ENCODE results near the gene SPEG. TPM values are rescaled to one million over a fixed set of nuclear protein-coding genes. Genes with fewer than 3 reads are reported as not detected.

SPEG gene
- total RNA-seq, 1 experiment from 2014 or later: 2.5 TPM

DNA sequence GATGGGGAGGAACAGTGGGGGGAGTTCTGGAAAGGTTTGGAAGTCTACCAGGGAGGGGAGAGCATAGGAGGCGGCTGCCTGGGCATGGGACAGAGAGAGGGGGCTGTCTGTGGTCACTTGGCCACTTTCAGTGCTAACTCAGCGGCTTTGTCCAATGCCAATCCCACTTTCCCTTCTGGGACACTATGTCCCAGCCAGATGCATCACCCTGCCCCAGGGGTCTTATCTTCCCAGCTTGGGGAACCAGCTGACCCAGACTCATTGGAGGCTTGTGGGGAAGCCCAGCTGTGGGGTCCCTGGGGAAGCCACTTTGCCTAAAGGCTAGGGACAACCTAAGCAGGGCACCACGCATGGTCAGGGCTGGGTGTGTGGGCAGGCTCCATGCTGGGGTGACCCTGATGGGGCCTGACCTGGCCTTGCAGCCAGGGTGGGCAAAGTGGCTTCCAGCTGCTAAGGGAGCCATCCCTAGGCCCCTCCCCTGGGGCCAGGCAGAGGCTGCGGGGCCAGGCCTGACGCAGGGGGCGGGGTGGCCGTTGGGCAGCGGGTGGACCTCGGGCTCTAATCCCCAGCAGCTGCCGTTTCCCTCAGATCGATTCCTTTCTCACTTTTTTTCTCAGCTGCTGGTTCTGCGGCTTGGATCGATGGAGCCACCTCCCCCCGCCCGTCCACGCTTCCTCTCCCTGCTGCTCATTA, 78.0 kb downstream of the SPEG start:
- DNase-seq (ENCODE audit: low spot score): no peak

DNA sequence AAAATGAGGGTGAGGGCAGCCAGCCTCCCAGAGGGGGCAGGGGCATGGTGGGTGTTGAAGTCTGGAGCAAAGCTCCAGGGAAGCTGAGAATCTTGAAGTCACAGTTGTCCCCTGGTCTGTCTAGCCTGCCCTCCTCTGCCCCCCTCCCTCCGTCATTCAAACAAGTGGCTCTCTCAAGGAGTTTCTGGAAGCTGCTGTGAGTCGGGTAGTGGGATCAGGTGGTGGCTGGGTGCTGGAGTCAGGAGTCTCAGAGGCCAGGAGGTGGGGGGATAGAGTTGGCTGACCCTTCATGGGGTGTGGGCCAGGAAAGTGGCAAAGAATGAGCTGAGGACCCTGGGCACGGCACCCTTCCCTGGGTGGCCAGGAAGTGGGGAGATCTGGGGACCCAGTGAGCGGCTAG, 79.1 kb downstream of the SPEG start:
- DNase-seq (ENCODE audit: low spot score): no peak

DNA sequence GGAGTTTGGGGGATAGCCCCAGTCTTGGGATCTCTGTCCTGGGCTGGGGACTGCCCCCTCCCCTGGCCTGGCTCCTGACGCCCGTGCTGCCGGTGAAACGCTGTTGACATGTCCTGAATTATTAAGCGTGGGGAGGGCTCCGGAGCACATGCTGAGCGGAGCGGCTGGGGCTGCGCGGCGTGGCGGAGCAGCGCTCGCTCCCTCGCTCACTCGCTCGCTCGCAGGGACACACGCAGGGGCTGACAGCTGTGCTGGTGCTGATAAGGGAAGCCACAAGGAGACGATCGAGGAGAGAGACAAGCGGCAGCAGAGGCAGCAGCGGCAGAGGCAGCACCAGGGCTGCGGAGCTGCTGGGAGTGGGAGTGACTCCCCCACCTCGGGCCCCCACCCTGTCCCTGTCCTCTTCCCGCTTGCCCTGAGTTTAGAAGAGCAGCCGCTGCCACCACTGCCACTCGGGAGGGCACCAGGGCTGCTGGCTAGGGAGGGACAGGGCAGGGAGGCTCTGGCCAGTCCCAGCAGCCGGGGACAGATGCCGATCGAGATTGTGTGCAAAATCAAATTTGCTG, 79.6 kb downstream of the SPEG start, which contains the start of gene ASIC4:
ASIC4 (plus strand) TSS at position 287 of the 566 bp plus-strand sequence; CDS start at position 530, 243 bp downstream.
- DNase-seq (ENCODE audit: low spot score): no peak

DNA sequence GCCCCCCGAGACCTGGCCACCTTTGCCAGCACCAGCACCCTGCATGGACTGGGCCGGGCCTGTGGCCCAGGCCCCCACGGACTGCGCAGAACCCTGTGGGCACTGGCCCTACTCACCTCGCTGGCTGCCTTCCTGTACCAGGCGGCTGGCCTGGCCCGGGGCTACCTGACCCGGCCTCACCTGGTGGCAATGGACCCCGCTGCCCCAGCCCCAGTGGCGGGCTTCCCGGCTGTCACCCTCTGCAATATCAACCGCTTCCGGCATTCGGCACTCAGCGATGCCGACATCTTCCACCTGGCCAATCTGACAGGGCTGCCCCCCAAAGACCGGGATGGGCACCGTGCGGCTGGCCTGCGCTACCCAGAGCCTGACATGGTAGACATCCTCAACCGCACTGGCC, 80.2 kb downstream of the SPEG start:
- DNase-seq (ENCODE audit: low spot score): no peak

DNA sequence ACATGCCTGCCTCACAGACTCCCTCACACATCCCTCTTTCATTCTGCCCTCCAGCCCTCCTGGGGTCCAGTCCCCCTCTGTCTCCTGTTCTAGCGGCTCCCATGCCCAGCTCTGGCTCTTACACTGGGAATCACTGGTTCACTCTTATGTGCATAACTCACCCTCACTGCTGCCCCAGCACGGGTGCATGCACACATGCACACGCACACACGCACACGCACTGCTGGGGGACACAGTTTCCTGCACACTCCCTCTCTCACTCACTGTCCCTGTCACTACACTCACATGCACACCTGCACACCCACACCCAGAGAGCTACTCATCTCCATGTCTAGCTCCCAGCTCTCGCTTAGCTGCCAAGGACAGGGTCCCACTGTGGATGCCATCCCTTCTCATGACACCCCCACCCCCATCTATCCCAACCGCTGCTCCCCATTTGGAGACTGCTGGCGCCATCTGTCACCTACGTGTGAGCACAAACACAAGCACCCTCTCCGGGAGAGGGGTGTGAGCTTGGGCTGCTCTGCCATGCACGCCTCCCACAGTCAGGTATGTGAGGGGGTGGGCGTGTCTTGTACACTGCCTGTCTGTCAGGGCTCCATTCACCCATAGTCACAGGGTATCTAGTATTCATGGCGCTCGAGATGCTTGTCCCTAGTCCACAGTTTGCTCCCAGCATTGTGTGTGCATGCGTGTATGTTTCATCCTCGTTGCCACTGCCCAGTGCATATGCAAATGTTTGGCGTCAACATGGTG, 81.4 kb downstream of the SPEG start:
- no peak for DNase-seq (ENCODE audit: low spot score)

DNA sequence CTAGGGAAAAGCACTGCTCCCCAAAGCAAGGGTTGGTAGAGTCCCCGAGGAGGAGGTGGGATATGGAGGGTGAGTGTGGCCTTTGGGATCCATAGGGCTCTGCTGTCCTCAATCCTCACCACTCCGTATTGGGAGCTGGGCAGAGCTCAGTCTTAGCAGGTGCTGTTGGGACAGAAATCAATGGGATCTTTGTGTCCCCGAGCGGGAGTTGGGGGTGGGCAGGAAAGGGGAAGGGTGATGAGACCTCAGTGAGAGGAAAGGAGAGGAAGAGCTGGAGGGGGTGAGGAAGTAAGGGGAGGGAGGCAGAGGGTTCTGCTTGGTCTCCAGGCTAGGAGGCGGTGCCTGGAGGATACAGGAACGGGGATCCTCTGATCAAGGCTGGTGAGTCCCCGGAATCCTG, 82.2 kb downstream of the SPEG start:
- no peak for DNase-seq (ENCODE audit: low spot score)

DNA sequence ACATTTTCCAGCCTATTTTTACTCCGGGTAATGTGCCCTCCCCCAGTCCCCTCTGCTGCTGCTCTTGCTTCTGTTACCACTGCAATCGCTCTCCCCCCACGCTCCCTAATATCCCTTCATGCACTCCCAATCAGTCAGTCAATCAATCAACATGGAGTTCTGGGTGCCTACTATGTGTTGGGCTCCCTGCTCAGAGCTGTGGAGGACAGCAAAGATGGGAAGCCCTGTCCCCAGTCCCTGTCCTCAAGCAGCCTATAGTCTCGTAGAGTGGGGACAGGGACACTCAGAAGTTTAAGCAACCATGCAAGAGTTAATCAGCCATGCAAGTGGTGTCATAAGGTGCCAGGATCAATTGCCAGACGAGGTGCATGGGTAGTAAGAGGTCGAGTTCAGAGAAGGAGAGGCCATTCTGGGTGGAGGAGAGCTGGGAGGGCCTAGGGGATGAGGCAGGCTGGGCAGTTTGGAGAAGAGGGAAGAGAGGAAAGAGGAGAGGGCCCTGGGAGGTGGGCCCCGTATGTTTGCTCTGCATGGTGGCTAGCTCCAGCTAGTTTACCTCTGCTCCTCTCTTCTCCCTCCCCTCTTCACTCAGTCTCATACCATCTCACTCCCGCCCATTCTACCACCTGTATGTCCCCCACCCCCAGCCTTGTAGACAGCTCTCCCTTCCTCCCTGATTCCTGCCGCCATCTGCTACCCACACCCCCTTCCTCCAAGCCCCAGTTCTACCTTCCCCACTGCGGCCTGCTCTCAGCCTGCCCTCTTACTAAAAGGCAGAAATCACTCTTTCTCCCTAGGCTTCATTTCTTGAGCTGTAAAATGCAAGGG, 83.5 kb downstream of the SPEG start:
- DNase-seq (ENCODE audit: low spot score): no peak

DNA sequence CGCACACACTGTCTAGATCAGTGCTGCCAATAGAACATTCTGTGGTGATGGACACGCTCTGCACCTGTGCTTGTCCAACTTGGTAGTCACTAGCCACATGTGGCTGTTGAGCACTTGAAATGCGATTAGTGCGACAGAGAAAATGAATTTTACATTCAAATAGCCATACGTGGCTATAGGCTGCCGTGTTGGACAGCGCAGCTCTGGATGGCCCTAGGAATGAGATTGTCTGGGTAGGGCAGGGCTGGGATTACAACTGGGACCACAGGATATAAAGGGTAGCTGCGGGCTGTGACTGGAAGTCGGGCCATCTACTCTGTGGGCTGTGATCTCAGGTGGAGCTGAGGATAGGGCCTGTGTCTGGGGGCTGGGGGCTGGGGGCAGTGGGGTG, 84.9 kb downstream of the SPEG start:
- DNase-seq (ENCODE audit: low spot score): no peak

DNA sequence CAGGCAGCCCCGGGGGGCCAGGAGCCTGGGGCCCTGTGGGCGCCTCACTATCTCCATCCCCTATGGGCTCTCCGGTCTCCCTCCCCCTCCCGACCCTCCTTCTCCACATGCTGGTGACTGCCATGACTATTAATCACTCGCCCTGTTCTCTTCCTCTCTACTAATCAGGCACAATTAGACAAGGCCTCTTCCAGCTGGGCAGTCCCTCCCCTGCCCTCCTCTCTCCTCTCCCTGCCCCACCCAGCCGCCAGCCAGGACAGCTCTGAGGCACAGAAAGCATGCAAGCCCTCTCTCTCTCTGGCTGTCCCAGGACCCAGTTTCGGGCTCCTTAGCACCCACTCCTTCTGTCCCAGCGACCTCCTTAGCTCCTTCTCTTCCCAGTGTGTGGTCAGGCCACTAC, 85.4 kb downstream of the SPEG start:
- no peak for DNase-seq (ENCODE audit: low spot score)

DNA sequence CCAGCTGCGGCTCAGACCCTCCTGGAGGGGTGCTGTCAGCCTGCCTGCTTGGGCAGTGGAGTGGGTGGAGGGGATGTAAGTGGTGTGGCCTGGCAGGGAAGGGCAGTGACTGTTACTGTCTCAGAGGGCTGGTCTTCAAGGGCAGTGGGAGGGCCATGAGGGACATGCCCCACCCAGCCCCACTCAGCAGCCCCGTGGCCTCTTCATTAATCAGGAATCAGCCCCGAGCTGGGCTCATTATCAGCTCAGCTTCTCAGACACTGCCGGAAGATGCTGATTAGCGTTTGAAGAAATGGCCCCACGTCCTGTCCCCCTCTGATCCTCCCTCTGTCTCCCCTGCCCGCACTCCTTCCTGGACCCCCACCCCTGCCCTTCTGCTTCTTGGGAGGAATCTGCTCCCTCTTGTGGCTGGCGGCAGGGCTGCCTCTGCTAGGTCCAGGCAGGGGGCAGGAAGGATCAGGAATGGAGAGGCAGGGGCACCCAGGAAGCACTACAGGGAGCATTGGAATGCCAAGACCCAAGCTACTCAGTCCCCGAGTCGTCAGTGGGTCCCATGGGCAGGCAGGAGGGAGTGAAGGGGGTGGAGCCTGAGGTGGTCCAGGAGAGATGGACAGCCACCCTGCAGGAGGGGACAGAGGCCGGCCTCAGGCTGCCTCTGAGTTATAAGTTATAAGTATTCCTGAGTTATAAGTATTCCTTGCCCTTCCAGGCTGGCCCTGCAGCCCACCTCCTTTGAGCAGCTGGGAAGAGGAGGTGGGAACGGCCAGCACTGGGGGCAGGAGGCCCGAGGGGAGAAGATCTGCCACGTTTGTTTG, 86.6 kb downstream of the SPEG start:
- DNase-seq (ENCODE audit: low spot score): peak; percentile 52

DNA sequence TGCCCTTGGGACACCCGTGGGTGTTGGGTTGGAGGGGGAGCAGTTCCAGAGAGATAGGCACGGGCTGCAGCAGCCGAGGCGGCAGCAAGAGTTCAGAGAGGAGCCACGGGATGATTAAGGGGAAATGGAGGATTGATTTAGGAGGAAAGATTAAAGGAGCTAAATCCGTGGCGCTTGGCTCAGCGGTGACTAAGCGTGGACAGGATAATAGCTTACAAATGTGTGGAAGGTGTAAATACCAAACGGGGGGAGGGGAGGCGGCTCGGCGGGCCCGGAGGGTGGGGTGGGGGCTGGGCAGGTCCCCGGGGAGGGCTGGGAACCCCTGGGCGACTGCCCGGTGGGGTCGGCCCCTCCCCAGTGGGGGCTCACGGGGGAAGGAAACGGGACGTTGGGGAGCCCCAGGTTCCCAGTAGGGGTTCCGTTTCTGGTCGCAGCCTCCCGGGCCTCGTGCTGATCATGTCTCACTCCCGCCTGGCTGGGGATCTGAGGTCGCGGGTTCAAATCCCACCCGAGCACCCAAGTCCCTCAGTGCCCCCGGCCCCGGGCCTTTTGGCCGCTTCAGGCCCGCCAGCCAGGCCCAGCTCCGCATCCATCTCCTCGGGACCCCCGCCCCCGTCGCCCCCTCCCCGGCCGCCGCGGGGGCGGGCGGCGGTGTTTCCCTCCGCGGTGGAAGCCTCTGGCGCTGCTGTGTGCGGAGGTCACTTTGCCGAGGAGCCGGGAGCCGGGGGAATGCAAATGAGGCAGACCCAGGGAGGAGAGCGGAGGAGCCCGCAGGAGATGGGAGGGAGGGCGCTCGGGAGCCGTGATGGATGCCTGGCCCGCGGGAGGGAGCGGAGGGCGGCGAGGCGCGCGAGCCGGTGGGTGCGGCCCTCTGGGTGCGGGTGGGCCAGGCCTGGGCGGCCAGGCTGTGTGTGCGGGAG, 87.7 kb downstream of the SPEG start:
- peak; percentile 34 for DNase-seq (ENCODE audit: low spot score)

DNA sequence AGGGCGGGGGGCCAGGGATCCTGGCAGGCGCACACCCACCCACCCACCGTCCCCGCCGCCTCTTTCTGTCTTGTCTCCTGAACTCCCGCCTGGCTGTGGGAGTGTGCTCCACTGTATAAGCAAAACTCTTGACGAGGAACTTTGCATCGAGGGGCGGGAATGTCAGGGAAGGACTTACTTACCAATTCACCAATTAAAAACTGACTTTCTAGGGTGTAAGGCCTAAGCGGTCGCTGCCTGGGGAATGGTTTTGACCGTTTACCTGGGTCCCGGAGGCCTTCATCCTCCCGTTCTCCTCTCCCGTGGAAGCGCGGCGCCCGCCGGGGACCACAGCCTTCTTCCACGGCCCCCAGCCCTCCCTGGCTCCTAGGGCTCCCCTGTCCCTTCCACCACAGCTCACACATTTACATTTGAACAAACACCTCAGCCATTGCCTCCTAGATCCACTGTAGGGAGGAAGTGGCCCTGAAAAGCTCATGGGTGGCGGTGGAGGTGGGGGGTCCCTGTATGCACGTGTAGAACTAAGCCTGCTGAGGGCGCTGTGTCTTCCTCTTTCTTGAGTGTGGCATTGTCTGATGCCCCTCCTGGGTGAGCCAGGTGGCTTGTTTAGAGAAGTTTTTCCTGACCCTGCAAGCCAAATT, 88.5 kb downstream of the SPEG start:
- no peak for DNase-seq (ENCODE audit: low spot score)

DNA sequence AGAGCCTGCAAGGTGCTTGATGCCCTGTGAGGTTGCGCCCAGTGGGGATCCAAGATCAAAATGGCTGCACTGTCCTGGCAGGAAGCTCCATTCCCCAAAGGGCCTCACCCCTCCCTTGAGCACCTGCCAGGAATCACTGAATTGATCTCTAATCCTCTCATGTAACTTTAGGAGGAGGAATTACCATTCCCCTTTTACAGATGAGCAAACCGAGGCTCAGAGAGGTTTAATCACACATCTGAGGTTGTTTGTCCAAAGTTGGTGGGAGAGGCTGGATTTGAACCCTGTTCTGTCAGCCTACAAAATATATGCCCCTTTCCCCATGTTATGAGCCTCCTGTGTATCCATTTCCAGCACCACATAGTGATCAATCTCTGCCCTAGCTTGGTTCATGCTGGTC, 90.2 kb downstream of the SPEG start:
- no peak for DNase-seq (ENCODE audit: low spot score)

DNA sequence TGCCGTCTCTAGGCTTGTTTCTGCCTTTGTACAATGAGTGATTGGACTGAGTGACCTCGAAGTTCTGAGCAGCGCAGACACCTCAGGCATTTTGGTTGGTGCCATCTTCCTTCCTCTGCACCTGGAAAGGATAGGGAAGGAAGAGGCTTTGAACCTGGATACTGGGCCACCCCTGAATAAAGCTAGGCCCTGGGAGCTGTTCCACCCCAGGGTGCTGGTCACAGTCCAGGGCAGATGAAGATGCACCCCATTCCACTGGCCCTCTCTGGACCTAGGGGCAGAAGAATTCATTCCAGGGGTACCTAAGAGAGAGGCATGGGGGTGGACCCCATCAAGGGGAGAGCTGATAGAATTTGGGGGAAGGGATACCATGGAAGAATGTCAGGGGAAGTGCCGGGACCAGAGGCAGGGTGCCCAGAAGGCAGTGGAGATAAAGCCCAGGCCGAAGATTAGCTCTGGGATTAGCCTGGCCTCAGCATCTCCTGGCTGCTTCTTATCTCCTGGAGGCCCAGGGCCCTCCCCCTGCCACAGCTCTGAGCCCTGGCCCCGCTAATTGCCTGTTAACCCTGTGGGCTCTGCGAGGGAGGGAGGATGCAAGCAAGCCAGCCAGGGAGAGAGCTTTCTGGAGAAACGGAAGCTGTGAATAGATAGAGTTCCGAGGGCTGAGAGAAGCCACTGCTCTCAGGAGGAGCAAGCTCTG, 91.0 kb downstream of the SPEG start:
- DNase-seq (ENCODE audit: low spot score): no peak

DNA sequence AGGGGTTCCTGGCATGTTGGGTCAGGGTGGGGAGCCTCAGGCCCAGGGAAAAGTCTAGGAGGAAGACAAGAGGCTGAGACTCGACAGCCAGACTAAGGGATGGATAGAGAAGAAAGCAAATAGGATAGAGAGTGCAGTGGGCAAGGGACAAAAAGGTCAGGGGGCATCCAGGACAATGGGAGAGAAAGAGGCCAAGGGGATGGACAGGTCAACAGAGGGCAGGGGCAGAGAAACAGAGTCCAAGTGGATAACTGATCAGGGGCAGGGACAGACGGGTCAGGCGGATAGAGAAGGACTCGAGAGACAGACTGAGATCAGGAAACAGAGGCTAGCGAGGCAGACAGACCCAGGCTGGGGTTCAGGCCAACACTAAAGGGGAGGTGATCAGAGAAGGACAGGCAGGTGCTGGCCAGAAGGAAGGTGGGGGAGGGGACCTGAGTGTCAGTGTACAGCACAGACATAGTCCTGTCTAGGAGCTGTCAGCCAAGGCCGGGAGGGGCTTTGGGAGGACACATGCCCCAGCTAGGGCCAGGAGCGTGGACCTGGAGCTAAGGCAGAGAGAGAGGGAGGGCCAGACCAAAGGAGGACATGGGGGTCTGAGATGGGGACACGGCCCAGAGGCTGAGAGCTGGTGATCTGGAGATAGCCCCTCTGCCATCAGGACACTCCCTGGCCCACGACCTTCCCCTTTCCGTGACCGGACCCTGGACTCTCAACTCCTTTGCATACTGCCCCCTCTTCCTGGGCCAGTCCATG, 91.9 kb downstream of the SPEG start:
- DNase-seq (ENCODE audit: low spot score): no peak

DNA sequence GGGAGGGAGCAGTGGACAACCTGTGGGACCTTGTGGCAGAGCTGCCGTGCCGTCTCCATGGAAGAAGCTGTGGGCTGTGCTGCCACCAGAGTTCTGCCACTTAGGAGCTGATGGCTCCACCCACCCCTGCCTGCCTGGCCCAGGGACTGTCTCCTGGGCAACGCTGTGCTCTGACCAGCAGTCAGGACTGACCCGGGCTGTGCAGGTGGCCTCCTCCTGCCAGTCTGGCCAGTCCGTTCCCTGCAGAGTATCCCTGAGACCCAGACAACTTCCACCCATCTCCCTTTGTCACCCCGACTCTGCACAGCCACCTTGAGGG, 92.4 kb downstream of the SPEG start:
- DNase-seq (ENCODE audit: low spot score): no peak

DNA sequence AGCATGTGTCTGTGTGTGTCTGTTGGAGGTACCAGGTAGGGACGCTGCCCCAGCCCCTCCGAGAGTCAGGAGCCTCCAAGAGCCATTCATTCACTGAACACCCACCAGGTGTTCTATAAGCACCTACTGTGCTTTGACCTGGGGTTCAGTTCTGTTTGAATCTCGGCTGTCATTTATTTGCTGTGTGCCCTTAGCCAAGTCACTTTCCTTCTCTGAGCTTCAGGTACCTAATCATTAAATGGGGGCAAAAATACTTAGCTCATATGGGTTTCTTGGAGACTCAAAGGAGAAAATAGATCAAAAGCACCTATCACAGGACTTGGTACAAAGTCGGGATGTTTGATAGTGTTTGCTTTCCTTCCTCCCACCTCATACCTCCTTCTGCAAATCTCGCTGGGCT, 92.8 kb downstream of the SPEG start:
- DNase-seq (ENCODE audit: low spot score): no peak

Data from H4 (cell line).